HG02678 (cell line): ENCODE data around the gene RAI2.
"Not testable (repeated sequence)": the region's sequence is repeated elsewhere in the genome, so short reads cannot be mapped to it uniquely, and the experiment has no call there.

Source experiments
- ATAC-seq: cut with Tn5 transposase; IDR thresholded peaks from one replicate; pipeline ENCODE4 v1.9.1; 2021; ENCODE audit warnings: mild to moderate bottlenecking, moderate library complexity; ENCODE audit not compliant: unreplicated experiment

The RAI2 gene

GRCh38 chrX:17787557-17787956 lies 73.5 kb downstream of the RAI2 start:
- no peak for ATAC-seq

GRCh38 chrX:17786554-17787347 lies 74.3 kb downstream of the RAI2 start:
- not testable (repeated sequence) for ATAC-seq

GRCh38 chrX:17779434-17779833 lies 81.7 kb downstream of the RAI2 start:
- no peak for ATAC-seq

- ATAC-seq: no peak
These were observed 82.1 kb downstream of the RAI2 start for GRCh38 chrX:17778997-17779396.

GRCh38 chrX:17774053-17774452 lies 87.0 kb downstream of the RAI2 start:
- ATAC-seq: no peak

- no peak for ATAC-seq
These were observed 87.7 kb downstream of the RAI2 start for GRCh38 chrX:17773221-17773876.

- ATAC-seq: no peak
These were observed 91.3 kb downstream of the RAI2 start for GRCh38 chrX:17769701-17770269.

GRCh38 chrX:17768997-17769396 lies 92.1 kb downstream of the RAI2 start:
- no peak for ATAC-seq

- ATAC-seq: no peak
These were observed 93.4 kb downstream of the RAI2 start for GRCh38 chrX:17767734-17768133.

GRCh38 chrX:17759990-17760389 lies 101.1 kb downstream of the RAI2 start:
- ATAC-seq: no peak

GRCh38 chrX:17758382-17758781 lies 102.7 kb downstream of the RAI2 start:
- peak; percentile 97 for ATAC-seq

GRCh38 chrX:17750436-17750835 lies 110.7 kb downstream of the RAI2 start:
- ATAC-seq: no peak
